Karpas-422 (cell line): ENCODE measurements around the gene SHISAL1. TPM values are rescaled to one million over a fixed set of nuclear protein-coding genes. Genes with fewer than 3 reads are reported as not detected.

Source experiments
- total RNA-seq: library from RNA; depleted of rRNA; stranded (reverse); fragments of >200 nt; shearing (Covaris generic); gene quantifications from 2 replicates; pipeline ENCODE4 v1.2.3, GENCODE V29; 2014; ENCODE audit warnings: low replicate concordance; rRNA removed

SHISAL1 gene
- total RNA-seq, 1 experiment from 2014 or later, result not detected

Other genes starting within 250 kb of the SHISAL1 start
- gene PARVG, start 132.0 kb downstream of the SHISAL1 start, total RNA-seq, result 6.3 and 6.7 TPM in 2 replicates
- not detected in 2 replicates for gene RTL6, start 185.3 kb upstream of the SHISAL1 start, total RNA-seq